Mesenteric fat pad (tissue), 1 donor: ENCODE results near the gene VPS25. TPM values are rescaled to one million over a fixed set of nuclear protein-coding genes. Genes with fewer than 3 reads are reported as not detected.

Experiments used
- microRNA-seq: library from miRNA; unstranded; fragments of <30 nt; microRNA quantifications from one replicate; pipeline ENCODE4 v1.2.0, GENCODE V29; 2020; ENCODE audit warnings: borderline number of aligned reads
- total RNA-seq: library from RNA; stranded (reverse); fragmentation: NEBNext Ultra II Directional; extraction: Animal tissue kit (Norgen Biotek cat#: 25700); gene quantifications from one replicate; pipeline ENCODE4 v1.2.1, GENCODE V29; 2021
- donor health status: DM: yes; HTN: yes; CAD: no.

Gene VPS25
- total RNA-seq, 1 donor from 2014 or later: 41.1 TPM

Small RNAs within 50 kb of the gene (microRNA-seq; reads per million reads assigned to microRNA genes)
- gene MIR6781: not detected

Other genes starting within 250 kb of the VPS25 start
- gene NAGLU, start 237.2 kb upstream of the VPS25 start, total RNA-seq: 58.7 TPM
- 3.2 TPM for gene HSD17B1, start 220.5 kb upstream of the VPS25 start, total RNA-seq
- 57.3 TPM for gene COASY, start 211.3 kb upstream of the VPS25 start, total RNA-seq
- 50.6 TPM for gene MLX, start 206.3 kb upstream of the VPS25 start, total RNA-seq
- 2.2 TPM for gene PSMC3IP, start 195.7 kb upstream of the VPS25 start, total RNA-seq
- 63.9 TPM for gene RETREG3, start 164.1 kb upstream of the VPS25 start, total RNA-seq
- gene TUBG1, start 163.8 kb upstream of the VPS25 start, total RNA-seq: 45.2 TPM
- gene TUBG2, start 114.2 kb upstream of the VPS25 start, total RNA-seq: 17.6 TPM
- 16.8 TPM for gene PLEKHH3, start 96.5 kb upstream of the VPS25 start, total RNA-seq
- gene CCR10, start 91.6 kb upstream of the VPS25 start, total RNA-seq: 1.2 TPM
- 3.7 TPM for gene CNTNAP1, start 90.9 kb upstream of the VPS25 start, total RNA-seq
- gene EZH1, start 28.4 kb upstream of the VPS25 start, total RNA-seq: 50.5 TPM
- 58.2 TPM for gene RAMP2, start 12.2 kb upstream of the VPS25 start, total RNA-seq
- not detected for gene WNK4, start 7.2 kb downstream of the VPS25 start, total RNA-seq
- 56.7 TPM for gene COA3, start 25.3 kb downstream of the VPS25 start, total RNA-seq
- gene CNTD1, start 25.4 kb downstream of the VPS25 start, total RNA-seq: not detected
- 82.0 TPM for gene BECN1, start 50.8 kb downstream of the VPS25 start, total RNA-seq
- 144 TPM for gene PSME3, start 59.9 kb downstream of the VPS25 start, total RNA-seq
- gene AOC2, start 71.1 kb downstream of the VPS25 start, total RNA-seq: 10.5 TPM
- gene AOC3, start 77.8 kb downstream of the VPS25 start, total RNA-seq: 528 TPM
- gene G6PC1, start 127.3 kb downstream of the VPS25 start, total RNA-seq: not detected
- gene AARSD1, start 191.0 kb downstream of the VPS25 start, total RNA-seq: 39.2 TPM
- not detected for gene PTGES3L, start 206.6 kb downstream of the VPS25 start, total RNA-seq
- 10.6 TPM for gene RUNDC1, start 207.1 kb downstream of the VPS25 start, total RNA-seq
- gene RPL27, start 225.0 kb downstream of the VPS25 start, total RNA-seq: 838 TPM
- gene IFI35, start 233.3 kb downstream of the VPS25 start, total RNA-seq: 33.5 TPM
- 315 TPM for gene VAT1, start 248.9 kb downstream of the VPS25 start, total RNA-seq